ENCODE measurements around the gene NARS2.
"Not testable (repeated sequence)": the region's sequence is repeated elsewhere in the genome, so short reads cannot be mapped to it uniquely, and the experiment has no call there.

The NARS2 gene

GRCh38 chr11:78575478-78575877 is 814 bp upstream of the NARS2 start:
- no peak for DNase-seq

DNA sequence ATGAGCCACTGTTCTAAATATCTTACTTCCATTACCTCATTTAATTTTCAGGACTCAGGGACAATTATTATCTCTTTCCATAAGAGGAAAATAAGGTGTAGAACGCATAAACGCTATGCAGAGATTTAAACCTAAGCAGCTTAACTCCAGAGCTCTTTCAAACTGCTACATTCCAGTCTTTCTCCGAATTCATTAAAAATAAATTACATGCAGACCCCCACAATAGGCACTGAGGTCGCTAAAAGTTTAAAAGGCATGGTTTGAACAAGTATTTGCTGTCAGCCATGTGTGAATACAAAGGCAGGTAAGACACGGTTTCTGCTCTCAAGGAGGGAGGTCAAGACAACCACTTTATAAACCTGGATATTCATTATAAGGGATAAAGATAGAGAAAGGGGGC is 983 bp downstream of the NARS2 start:
- DNase-seq, result no peak

- no peak for DNase-seq
Observed at GRCh38 chr11:78573271-78573670, 1.4 kb downstream of the NARS2 start.

GRCh38 chr11:78572394-78572793 is 2.3 kb downstream of the NARS2 start:
- DNase-seq, result no peak

- DNase-seq, result no peak
Observed at GRCh38 chr11:78570031-78570430, 4.6 kb downstream of the NARS2 start.

- no peak for DNase-seq
Observed at GRCh38 chr11:78567209-78567608, 7.5 kb downstream of the NARS2 start.

DNA sequence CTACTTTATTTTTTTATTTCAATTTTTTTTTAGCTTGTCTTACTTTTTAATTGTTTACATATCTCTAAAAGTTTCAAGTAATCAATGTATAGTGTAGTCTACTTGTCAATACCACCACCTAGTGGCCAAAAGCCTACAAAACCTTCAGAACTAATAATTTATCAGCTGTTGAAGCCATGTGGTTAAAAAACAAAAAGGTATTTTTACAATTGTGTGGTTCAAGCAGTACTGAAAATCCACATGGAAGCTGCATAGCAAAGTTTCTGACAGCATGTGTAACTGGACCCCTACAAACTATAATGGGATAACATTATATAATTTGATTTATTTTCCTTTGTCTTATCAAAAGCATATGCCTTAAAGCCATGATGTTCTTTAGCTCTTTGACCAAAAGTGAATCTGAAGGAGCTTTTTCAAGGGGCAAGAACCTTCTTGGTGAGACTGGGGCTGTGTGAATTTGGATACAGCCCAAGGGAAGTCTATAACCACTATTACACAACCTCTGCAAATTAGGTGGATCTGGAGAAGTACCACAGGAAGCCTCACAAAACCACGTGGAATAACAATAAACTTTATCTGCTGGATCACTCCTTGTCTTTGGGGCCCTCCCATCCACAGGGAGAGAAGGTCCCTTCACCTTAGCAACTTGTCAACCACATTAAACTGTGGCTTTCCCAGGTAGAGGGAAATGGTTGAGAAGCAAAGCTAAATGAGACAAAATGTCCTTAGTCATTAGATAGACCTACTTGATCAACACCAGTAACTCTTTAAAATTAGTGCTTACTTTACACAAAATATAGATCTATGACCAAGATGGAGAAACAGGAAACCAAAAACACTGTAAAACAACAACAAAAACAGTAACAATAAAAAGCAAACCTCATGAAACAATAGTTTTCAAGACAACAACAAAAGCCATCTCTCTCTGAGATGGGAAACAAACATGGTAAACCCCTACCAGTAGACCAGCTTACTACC is 9.9 kb downstream of the NARS2 start:
- peak; percentile 72 for DNase-seq

- DNase-seq, result not testable (repeated sequence)
Observed at GRCh38 chr11:78564037-78564436, 10.6 kb downstream of the NARS2 start.

DNA sequence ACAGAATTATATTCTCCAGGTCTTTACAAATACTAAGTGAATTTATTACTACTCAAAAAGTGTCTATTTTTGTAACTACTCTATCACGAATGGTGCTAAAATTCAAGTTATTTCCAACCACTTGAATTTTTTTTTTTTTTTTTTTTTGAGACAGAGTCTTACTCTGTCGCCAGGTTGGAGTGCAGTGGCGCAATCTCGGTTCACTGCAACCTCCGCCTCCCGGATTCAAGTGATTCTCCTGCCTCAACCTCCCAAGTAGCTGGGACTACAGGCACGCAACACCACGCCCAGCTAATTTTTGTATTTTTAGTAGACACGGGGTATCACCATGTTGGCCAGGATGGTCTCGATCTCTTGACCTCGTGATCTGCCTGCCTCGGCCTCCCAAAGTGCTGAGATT is 11.6 kb downstream of the NARS2 start:
- DNase-seq, result not testable (repeated sequence)

DNA sequence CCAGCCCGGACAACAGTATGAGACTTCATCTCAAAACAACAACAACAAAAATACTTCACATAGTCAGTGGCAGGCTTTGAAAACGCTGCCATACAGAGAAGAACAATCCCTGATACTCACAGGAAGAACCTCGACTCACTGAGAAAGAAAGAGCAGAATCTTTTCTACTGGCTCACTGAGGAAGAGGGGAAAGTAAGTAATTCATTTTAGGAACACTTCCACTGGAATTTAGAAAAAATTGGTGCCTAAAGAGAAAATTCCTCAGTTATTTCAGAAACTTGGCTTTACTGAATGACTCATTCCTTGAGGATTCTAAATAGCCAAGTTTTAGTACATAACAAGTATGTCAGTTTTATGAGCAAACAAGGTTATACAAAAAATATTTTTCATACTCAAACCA is 12.3 kb downstream of the NARS2 start:
- no peak for DNase-seq

DNA sequence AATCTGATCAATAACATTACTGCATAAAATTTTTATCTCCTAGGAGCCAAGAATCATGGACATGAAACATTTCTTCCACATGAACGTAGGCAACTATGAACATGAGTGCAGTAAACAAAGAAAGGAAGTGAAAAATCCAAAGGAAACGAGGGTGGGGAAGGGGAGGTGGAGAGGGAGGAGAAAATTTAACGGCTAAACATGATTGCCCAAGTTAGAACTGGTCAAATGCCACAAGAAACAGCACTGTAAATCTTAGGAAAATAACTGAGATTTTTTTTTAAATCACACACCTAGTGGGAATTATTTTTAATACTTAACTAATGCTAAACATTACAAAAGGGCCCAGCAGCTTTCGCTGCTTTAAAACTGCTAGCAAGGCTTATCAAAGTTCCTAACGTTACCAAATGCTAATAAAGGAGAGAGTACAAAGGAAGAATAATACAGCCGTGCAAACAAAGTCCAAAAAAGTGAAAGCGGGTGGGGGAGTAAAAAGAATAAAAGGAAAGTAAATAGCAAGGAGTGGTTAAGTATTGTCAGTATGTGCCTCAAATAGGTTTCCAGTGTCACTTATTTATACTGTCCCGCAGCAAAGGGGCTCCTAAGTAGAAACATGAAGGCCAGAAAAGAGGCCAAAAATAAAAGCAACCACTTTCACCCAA is 13.7 kb downstream of the NARS2 start:
- DNase-seq, result peak; percentile 35

GRCh38 chr11:78560153-78560552 is 14.5 kb downstream of the NARS2 start:
- no peak for DNase-seq

DNA sequence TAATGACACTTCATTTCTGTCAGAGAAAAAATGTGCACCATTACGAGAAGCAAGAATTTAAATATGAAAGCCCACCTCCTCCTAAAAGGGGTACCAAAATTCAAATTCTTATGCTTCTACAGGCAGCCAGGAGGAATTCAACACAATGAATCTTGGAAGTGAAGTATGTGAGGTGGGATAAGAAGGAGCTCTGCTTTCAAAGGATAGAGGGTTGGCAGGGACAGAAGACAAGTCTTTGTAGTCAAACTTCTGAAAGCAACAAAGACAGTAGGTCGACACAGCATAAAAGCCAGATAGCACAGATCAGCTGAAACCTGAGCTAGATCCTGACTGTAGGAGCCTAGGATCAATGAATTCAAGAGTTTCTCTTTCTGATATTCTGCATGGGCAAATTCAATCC is 17.4 kb downstream of the NARS2 start:
- DNase-seq, result no peak

- DNase-seq, result no peak
Observed at GRCh38 chr11:78555592-78555991, 19.1 kb downstream of the NARS2 start.

GRCh38 chr11:78552881-78553280 is 21.8 kb downstream of the NARS2 start:
- no peak for DNase-seq

DNA sequence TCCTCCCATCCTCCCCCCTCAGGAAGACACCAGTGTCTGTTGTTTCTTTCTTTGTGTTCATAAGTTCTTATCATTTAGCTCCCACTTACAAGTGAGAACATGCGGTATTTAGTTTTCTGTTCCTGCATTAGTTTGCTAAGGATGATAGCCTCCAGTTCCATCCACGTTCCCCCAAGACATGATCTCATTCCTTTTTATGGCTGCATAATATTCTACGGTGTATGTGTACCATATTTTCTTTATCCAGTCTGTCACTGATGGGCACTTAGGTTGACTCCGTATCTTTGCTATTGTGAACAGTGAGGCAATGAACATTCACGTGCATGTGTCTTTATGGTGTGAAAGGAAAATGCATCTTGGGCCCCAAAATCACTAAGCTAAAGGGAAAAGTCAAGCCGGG is 22.5 kb downstream of the NARS2 start:
- not testable (repeated sequence) for DNase-seq

- no peak for DNase-seq
Observed at GRCh38 chr11:78551066-78551465, 23.6 kb downstream of the NARS2 start.

- no peak for DNase-seq
Observed at GRCh38 chr11:78549624-78550409, 24.8 kb downstream of the NARS2 start.

- no peak for DNase-seq
Observed at GRCh38 chr11:78548911-78549590, 25.6 kb downstream of the NARS2 start.

DNA sequence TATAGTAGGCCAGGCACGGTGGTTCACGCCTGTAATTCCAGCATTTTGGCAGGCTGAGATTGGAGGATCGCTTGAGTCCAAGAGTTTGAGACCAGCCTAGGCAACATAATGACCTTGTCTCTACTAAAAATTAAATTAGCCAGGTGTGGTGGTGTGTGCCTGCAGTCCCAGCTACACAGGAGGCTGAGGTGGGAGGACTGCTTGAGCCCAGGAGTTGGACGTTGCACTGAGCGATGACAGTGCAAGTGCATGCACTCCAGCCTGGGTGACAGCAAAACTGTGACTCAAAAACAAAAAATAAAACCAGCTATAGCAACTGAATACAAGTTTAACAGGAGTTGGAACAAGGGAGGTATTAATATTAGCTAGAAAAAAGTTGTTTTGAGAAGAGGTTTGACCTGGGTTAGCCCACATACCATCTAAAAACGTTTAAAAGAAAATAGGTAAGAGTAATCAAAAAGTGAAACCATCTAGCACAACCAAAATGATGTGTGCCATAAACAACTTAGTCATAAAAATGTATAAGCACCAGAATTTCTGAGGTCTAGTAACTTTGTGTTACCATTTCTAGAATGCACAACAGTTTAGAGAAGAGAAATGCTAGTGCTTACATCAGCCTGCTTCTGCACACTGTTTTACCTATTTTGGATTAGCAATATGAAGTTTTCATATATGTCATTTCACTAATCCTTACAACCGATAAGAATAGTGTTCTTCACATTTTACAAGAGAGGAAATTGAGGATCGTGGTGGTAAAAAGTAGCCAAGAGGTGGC is 26.5 kb downstream of the NARS2 start:
- no peak for DNase-seq

DNA sequence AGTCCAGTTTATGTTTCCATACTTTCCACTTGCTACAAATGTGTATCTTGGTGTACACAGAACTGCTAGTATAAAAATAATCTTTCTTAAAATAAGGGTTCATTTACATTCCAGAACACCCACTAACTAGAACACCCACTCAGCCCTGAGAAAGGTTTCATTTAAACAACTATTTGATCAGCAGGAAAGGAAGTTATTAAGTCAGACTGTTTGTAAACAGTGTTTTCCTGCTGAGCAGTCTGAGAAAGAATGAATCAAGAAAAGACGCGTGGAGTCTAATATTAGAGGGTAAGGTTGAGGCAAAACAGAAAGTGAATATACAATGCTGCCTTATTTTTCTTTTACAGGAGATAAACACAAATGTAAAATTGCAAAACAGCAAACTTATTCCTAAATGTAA is 32.7 kb downstream of the NARS2 start:
- DNase-seq, result no peak

DNA sequence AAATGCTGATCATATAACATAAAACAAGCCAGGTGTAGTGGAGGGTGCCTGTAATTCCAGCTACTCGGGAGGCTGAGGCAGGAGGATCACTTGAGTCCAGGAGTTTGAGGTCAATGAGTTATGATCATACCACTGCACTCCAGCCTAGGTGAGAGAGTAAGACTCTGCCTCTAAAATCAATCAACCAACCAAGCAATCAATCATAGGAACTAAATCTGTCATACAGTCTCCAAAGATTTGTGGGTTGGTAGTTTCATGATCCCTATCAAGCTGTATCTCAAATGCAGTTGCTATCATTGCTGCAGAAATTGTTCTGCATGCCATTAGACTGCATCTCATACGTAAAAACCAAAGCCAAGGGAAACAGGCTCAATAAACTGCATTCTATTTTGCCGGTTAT is 33.1 kb downstream of the NARS2 start:
- no peak for DNase-seq
